ENCODE measurements around the gene FBRSL1. TPM values are rescaled to one million over a fixed set of nuclear protein-coding genes. Genes with fewer than 3 reads are reported as not detected.

Gene FBRSL1
- total and polyA plus RNA-seq, 2 donors (not counting 1 experiment from before 2014, with no cell fraction given) = 62.6 to 112 TPM

DNA sequence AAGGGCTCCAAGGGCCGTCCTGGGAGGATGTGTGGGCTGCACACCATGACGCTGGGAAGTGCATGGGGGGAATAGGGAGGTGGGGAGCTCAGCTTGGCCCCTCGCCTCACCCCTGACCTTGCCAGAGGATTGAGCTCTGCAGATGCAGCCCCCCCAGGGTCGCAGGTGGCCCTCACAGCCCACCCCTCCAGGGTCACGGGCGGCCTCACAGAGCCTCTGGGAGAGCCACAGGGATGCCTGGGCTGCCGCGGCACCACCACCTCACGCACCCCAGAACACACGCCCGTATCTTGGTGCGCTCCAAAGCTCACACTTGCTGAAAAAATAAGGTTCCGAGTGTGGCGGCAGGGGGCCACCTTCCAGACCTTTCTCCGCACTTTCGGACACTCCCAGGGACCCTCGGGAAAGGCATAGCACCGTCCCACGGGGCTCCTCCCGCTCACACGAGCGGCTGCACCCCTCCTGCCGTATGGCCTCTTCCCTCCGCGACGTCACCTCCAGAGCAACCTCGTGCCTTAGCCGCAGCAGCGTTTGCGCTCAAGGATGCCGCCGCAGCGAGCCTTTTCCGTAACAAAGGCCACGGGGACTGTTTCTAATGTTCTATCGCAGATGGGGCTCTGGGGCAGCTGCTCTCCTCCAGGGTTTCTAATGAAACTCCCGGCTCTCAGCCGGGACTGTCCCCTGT is 9.9 kb upstream of the FBRSL1 start:
- CTCF ChIA-PET = interaction anchor here (0.8 to 1.6 kb wide), 4 partner anchors 43 to 65 kb away, joined by 3 to 7 read pairs (median 3); no protein-coding TSS in a partner anchor
- H3K4me3 ChIP-seq (ENCODE audit: control extremely low read depth in 1 of 5, extremely low read depth in 1 of 5, insufficient read depth in 1 of 5, low read depth in 2 of 5, low read length in 4 of 5) = no peak overlapping the region
- no peak overlapping the region for H3K4me3 Mint-ChIP-seq
- H3K27ac ChIP-seq (ENCODE audit: low read length in 2 of 2) = no peak overlapping the region
- DNase-seq (no peak), ATAC-seq (ENCODE audit: low read depth) (no peak)
- peaks cover 53% of the 10 kb centered on the region for H3K4me1 Mint-ChIP-seq
- POLR2A ChIA-PET = interaction anchor here (0.8 kb wide), 1 partner anchor 9 kb away, joined by 3 read pairs; no protein-coding TSS in a partner anchor
- no peaks in the 10 kb centered on the region for H3K27me3 ChIP-seq (replicated peaks in 1 of 4; ENCODE audit: control extremely low read depth in 1 of 4, control insufficient read depth in 3 of 4, insufficient read depth in 4 of 4, low read length in 3 of 4)
- H3K9me3 ChIP-seq (ENCODE audit: control extremely low read depth in 1 of 3, control insufficient read depth in 2 of 3, insufficient read depth in 1 of 3, low read length in 2 of 3) = peaks cover 0 to 29% (median 0%) of the 10 kb centered on the region in 3 donors
- H4K20me1 ChIP-seq (ENCODE audit: control insufficient read depth, insufficient read depth, low read length, poor library complexity, severe bottlenecking) = no peaks in the 10 kb centered on the region
- H3K9ac ChIP-seq (ENCODE audit: low read length) = no peak overlapping the region
- TF ChIP-seq, protein P1, sequence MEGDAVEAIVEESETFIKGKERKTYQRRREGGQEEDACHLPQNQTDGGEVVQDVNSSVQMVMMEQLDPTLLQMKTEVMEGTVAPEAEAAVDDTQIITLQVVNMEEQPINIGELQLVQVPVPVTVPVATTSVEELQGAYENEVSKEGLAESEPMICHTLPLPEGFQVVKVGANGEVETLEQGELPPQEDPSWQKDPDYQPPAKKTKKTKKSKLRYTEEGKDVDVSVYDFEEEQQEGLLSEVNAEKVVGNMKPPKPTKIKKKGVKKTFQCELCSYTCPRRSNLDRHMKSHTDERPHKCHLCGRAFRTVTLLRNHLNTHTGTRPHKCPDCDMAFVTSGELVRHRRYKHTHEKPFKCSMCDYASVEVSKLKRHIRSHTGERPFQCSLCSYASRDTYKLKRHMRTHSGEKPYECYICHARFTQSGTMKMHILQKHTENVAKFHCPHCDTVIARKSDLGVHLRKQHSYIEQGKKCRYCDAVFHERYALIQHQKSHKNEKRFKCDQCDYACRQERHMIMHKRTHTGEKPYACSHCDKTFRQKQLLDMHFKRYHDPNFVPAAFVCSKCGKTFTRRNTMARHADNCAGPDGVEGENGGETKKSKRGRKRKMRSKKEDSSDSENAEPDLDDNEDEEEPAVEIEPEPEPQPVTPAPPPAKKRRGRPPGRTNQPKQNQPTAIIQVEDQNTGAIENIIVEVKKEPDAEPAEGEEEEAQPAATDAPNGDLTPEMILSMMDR (IDR thresholded peaks at IDR 0.05) = no peak
- no peak for TF ChIP-seq EZH2 (IDR thresholded peaks at IDR 0.05; ENCODE audit: borderline replicate concordance, insufficient read depth, low read depth, low read length, poor library complexity, severe bottlenecking)
- intact Hi-C loops (cut with micrococcal nuclease) = no loop called here
- no peaks in the 10 kb centered on the region for H3K9me3 Mint-ChIP-seq (ENCODE audit: insufficient read depth)
- peaks cover 4% of the 10 kb centered on the region for H3K79me2 ChIP-seq (ENCODE audit: control insufficient read depth, insufficient read depth, low read length)
- no peaks in the 10 kb centered on the region for H3K36me3 ChIP-seq (replicated peaks in 1 of 2; ENCODE audit: control extremely low read depth in 1 of 2, control insufficient read depth in 1 of 2, extremely low read depth in 1 of 2, insufficient read depth in 2 of 2, low read length in 1 of 2)
- no peak overlapping the region for H3K27ac Mint-ChIP-seq
- H3K4me1 ChIP-seq (ENCODE audit: control insufficient read depth in 2 of 2, insufficient read depth in 2 of 2, low read length in 2 of 2) = peaks cover 35 to 71% of the 10 kb centered on the region in 2 donors
- no peak overlapping the region for H2AFZ ChIP-seq (ENCODE audit: insufficient read depth, low read depth, low read length, poor library complexity, severe bottlenecking)
- H3K4me2 ChIP-seq (replicated peaks; ENCODE audit: low read depth, low read length, poor library complexity, severe bottlenecking) = no peak overlapping the region
- WGBS (ENCODE audit: insufficient coverage) = 92% methylated on average over 37 of the region's 38 CpGs
- no peaks in the 10 kb centered on the region for H3K27me3 Mint-ChIP-seq

DNA sequence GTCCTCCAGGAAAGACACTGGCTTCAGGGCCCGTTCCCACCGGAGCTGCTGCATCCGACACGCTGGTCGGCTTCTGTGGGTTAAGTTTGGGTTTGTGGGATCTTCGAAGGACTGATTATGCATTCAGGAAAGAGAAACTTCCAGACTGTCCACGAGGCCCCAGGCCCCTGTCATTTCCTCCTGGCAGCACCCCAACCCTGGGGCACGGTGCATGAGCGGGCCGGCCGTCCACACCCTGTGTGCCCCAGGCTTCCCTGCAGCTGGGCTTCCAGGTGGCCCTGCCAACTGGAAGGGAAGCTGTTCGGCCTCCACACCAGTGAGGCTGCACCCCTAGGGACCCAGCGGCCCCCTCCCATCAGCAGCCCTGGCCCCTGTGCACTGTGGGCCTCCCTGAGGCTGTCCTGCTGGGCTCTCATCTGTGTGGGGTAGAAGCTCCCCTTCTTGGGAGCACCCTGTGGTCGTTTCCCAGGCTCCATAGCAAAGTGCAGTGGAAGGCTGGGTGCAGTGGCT is 9.3 kb upstream of the FBRSL1 start:
- ChIA-PET POLR2A (no interaction called here), CTCF (interaction anchor here (1.2 to 1.6 kb wide), 2 partner anchors 43 to 66 kb away, joined by 3 to 7 read pairs; no protein-coding TSS in a partner anchor)
- intact Hi-C loops (cut with micrococcal nuclease) = no loop called here
- peaks cover 0 to 30% (median 0%) of the 10 kb centered on the region in 3 donors for H3K9me3 ChIP-seq (ENCODE audit: control extremely low read depth in 1 of 3, control insufficient read depth in 2 of 3, insufficient read depth in 1 of 3, low read length in 2 of 3)
- H3K27me3 ChIP-seq (replicated peaks in 1 of 4; ENCODE audit: control extremely low read depth in 1 of 4, control insufficient read depth in 3 of 4, insufficient read depth in 4 of 4, low read length in 3 of 4) = no peaks in the 10 kb centered on the region
- H3K4me2 ChIP-seq (replicated peaks; ENCODE audit: low read depth, low read length, poor library complexity, severe bottlenecking) = no peak overlapping the region
- TF ChIP-seq, protein P1 (IDR thresholded peaks at IDR 0.05) = no peak
- no peak for TF ChIP-seq EZH2 (IDR thresholded peaks at IDR 0.05; ENCODE audit: borderline replicate concordance, insufficient read depth, low read depth, low read length, poor library complexity, severe bottlenecking)
- Mint-ChIP-seq H3K27me3 (no peaks in the 10 kb centered on the region), H3K4me3 (no peak overlapping the region), H3K9me3 (ENCODE audit: insufficient read depth) (no peaks in the 10 kb centered on the region), H3K27ac (no peak overlapping the region), H3K4me1 (peaks cover 52% of the 10 kb centered on the region)
- H3K36me3 ChIP-seq (replicated peaks in 1 of 2; ENCODE audit: control extremely low read depth in 1 of 2, control insufficient read depth in 1 of 2, extremely low read depth in 1 of 2, insufficient read depth in 2 of 2, low read length in 1 of 2) = no peaks in the 10 kb centered on the region
- H3K4me3 ChIP-seq (ENCODE audit: control extremely low read depth in 1 of 5, extremely low read depth in 1 of 5, insufficient read depth in 1 of 5, low read depth in 2 of 5, low read length in 4 of 5) = no peak overlapping the region
- H3K27ac ChIP-seq (ENCODE audit: low read length in 2 of 2) = no peak overlapping the region
- no peak for DNase-seq
- peaks cover 4% of the 10 kb centered on the region for H3K79me2 ChIP-seq (ENCODE audit: control insufficient read depth, insufficient read depth, low read length)
- WGBS (ENCODE audit: insufficient coverage) = 57% methylated on average over 11 of the region's 14 CpGs
- H4K20me1 ChIP-seq (ENCODE audit: control insufficient read depth, insufficient read depth, low read length, poor library complexity, severe bottlenecking) = no peaks in the 10 kb centered on the region
- H3K4me1 ChIP-seq (ENCODE audit: control insufficient read depth in 2 of 2, insufficient read depth in 2 of 2, low read length in 2 of 2) = peaks cover 31 to 67% of the 10 kb centered on the region in 2 donors
- H3K9ac ChIP-seq (ENCODE audit: low read length) = no peak overlapping the region
- no peak for ATAC-seq (ENCODE audit: low read depth)
- H2AFZ ChIP-seq (ENCODE audit: insufficient read depth, low read depth, low read length, poor library complexity, severe bottlenecking) = no peak overlapping the region
